GM12891 (cell line): Measurements from ENCODE around the gene AGPAT4.

Experiments
- DNase-seq: peaks from one replicate; pipeline ENCODE4 v3.0.0; 2011; ENCODE audit warnings: low spot score; ENCODE audit not compliant: insufficient read length
- FAIRE-seq: peaks from 2 replicates; lab custom pipeline; 2011; peaks lifted over from hg19 to GRCh38; lab: Jason Lieb, UNC
- PAX5 ChIP-seq: IDR thresholded peaks from 2 replicates; pipeline ENCODE4 v1.6.1; 2011; ENCODE audit warnings: low read length, moderate library complexity, mild to moderate bottlenecking; ENCODE audit not compliant: insufficient read depth, severe bottlenecking
- POLR2A ChIP-seq: IDR thresholded peaks from 2 replicates; pipeline ENCODE4 v1.6.1; 2011; ENCODE audit warnings: low read depth, low read length, control low read depth
- POLR2AphosphoS5 ChIP-seq: IDR thresholded peaks from 2 replicates; pipeline ENCODE4 v1.6.1; 2011; ENCODE audit warnings: low read depth, low read length, control low read depth
- POU2F2 ChIP-seq: IDR thresholded peaks from 2 replicates; pipeline ENCODE4 v1.6.1; 2011; ENCODE audit warnings: low read depth, mild to moderate bottlenecking, control low read depth, low read length, moderate library complexity
- SPI1 ChIP-seq: IDR thresholded peaks from 2 replicates; pipeline ENCODE4 v1.6.1; 2011; ENCODE audit warnings: low read depth, low read length, control low read depth
- TAF1 ChIP-seq: IDR thresholded peaks from 2 replicates; pipeline ENCODE4 v1.6.1; 2011; ENCODE audit warnings: low read depth, low read length, control low read depth

AGPAT4 gene

DNA sequence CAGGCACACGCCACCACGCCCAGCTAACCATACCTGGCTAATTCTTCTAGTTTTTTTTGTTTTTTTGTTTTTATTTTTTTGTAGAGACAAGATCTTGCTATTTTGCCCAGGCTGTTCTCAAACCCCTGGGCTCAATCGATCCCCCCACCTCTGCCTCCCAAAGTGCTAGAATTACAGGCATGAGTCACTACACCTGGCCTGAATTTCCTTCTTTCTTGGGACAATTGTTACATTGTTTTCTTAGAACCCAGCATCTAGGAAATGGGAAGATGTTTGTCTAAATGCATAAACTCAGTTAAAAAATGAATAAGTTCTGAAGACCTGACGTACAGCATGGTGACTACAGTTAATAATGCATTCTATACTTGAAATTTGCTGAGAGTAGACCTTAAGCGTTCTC is 10.8 kb upstream of the AGPAT4 start:
- DNase-seq = no peak
- FAIRE-seq = no peak
- no peak for TF ChIP-seq POU2F2
- no peak for TF ChIP-seq SPI1
- no peak for TF ChIP-seq TAF1
- no peak for TF ChIP-seq POLR2AphosphoS5
- no peak for TF ChIP-seq POLR2A

DNA sequence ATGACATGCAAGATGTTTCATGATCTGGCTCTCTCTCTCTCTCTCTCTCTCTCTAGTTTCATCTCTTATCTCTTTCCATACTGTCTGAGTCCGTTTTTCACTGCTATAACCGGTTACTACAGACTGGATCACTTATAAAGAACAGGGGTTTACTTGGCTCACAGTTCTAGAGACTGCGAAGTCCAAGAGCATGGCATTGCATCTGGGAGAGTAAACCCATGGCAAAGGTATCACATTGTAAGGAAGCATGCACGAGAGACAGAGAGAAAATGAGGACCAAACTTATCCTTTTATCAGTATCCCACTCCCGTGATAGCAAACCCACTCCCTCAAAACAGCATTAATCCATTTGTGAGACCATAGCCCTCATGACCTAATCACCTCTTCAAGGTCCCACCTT is 7.2 kb upstream of the AGPAT4 start:
- TF ChIP-seq POLR2A = no peak
- no peak for TF ChIP-seq SPI1
- TF ChIP-seq PAX5 = no peak
- no peak for TF ChIP-seq POU2F2
- no peak for TF ChIP-seq POLR2AphosphoS5
- TF ChIP-seq TAF1 = no peak
- FAIRE-seq = no peak

DNA sequence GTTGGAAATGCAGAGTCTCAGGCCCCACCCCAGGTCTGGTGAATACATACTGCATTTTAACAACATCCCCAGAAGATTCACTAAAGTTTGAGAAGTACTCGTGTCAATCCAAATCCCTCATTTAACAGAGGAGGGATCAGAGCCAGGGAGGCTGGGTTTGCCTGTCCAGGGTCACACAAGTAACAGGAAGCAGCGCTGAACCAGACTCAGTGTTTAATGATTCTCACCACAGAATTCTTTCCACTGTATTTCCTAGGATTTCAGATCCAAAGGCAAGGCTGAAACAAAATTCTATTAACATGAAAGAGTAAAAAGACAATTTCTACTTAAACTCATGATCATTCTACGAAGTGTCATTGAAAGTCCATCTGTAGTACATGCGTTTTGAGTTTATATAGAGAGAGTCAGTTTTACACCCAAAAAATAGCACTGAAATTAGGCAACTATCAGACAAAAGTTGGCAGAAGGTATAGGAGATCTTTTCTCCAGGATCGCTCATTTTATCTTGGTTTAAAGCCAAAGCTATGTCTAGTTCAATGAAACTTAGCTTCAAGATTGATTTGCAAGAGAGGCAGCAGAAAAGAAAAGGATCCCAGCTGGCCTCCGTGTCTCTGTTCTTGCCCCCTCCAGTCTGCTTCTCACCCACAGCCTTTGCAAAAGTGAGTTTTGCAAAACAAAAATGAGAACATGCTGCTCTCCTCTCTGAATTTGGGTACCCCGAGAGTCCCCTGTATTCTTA is 6.0 kb upstream of the AGPAT4 start:
- no peak for FAIRE-seq

More for the DNA sequence above, 7.2 kb upstream of the AGPAT4 start:
- no peak for DNase-seq

DNA sequence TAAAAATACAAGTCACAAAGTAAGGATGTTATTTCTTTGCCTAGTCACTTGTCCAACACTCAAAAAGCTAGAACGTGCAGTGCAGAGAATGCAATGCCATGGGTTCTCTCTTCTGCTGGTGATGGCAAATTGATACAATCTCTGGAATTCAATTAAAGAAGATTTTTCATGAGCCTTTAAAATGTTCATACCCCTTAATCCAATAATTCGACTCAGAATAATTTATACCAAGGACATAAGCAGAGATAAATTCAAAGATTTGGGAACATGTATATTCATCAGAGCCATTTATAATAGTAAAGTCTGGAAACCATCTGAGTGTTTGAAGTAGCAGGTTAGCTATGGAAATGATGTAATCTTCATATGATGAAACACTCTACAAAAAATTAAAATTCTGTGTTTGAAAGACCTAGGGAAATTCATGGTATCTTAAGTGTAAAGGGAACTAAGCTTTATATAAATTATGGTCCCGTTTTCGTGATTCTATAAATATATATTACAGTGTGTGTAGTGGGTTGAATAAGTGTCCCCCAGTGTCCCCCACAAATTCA is 2.8 kb upstream of the AGPAT4 start:
- FAIRE-seq (no peak), DNase-seq (no peak)
- TF ChIP-seq SPI1 = no peak
- TF ChIP-seq POU2F2 = no peak
- TF ChIP-seq TAF1 = no peak
- TF ChIP-seq PAX5 = no peak
- TF ChIP-seq POLR2AphosphoS5 = no peak
- TF ChIP-seq POLR2A = no peak

More for the DNA sequence above, 6.0 kb upstream of the AGPAT4 start:
- TF ChIP-seq SPI1 (no peak), POLR2AphosphoS5 (no peak), POLR2A (no peak), POU2F2 (no peak), PAX5 (no peak), TAF1 (no peak)
- no peak for DNase-seq

DNA sequence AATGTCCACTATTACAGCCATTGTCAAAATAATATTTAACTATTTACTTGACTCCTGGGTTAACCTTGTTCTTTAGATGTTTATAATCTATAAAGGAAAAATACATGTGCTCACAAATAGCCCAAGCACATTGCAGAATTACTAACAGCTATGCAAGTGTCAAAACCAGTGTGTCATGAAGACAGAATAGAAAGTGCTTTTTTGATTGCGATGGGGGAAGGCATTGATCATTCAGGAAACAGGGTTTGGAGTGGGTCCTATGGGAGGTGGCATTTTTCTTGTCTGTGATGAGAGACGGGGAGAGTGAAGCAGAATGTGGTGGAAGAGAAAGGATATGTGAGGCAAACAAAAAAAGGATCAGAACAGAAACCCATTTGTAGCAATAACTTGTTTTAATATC is 1.0 kb upstream of the AGPAT4 start:
- FAIRE-seq (no peak), DNase-seq (no peak)
- no peak for TF ChIP-seq POU2F2
- no peak for TF ChIP-seq POLR2A
- TF ChIP-seq SPI1 = no peak
- no peak for TF ChIP-seq PAX5

DNA sequence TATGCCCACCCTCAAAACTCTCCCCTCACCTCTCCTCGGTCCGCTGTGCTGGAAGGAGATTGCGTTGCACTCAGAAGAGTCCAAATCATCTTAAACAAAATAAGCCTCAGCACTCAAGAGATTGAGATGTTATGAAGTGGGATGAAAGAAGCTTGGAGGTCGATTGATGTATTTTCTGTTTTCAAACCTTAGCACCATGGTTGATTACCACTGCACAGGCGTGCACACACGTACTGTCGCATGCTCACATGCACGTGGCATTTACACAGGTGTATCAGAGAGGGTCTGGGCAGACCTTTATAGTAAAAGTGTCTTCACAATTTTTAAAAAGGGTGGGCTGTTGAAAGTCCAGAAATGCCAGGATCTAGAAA is 612 bp upstream of the AGPAT4 start:
- FAIRE-seq = no peak
- TF ChIP-seq TAF1 (no peak), POLR2AphosphoS5 (no peak), PAX5 (no peak), POLR2A (no peak), SPI1 (no peak), POU2F2 (no peak)
- no peak for DNase-seq

DNA sequence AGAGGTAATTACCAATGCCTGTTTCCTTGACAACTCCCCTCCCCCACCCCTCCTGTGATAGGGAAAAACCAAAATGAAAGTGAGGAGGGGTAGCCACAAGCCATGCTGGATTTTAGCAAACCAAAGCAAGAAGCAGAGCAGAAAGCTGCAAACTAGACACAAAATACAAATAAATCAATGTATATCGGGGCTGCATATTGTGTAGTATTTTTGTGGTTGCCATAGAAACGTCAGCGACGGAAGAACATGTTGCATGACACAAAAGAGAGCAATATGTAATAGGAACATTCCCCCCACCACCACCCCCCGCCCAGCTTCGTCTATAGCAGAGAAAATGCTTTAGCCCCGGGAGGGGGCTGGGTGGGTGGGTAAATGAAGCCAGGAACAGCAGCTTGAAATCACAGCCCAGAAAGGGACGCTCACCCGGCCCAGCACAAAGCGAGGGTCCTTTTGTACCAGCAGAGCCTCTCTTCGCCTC is 548 bp downstream of the AGPAT4 start:
- DNase-seq (no peak), FAIRE-seq (peak; percentile 82)
- TF ChIP-seq PAX5 (no peak), POU2F2 (no peak), POLR2AphosphoS5 (no peak), SPI1 (no peak), TAF1 (no peak), POLR2A (no peak)

DNA sequence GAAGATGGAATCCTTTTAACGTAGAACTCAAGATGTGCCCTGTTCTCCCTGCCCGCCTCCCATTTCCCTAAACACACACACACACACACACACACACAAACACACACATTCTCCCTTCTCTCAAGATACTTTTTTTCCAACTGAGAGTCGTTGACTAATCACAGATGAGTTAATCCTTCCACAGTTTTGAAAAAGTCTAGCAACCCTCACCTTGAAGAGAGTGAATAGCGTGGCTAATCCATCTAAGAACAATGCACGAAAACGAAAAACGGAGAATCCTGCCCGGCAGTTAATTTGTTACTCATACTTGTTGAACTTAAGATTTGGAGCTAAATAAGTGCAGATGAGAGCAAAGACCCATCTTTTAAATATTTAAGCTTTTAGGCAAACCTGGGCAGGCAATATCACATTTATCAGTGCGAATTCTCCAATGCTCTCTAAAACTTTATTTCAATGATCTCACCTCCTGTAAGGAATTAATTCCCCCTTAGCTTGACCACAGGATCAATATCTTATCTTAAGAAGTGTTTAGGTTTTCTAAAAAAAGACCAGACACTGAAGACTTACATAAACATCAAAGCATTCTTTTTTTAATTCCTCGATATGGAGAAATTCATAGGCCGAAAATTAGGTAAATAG is 1.1 kb downstream of the AGPAT4 start:
- FAIRE-seq (no peak), DNase-seq (no peak)
- TF ChIP-seq POLR2A (no peak), PAX5 (no peak), POLR2AphosphoS5 (no peak), SPI1 (no peak), TAF1 (no peak), POU2F2 (no peak)

DNA sequence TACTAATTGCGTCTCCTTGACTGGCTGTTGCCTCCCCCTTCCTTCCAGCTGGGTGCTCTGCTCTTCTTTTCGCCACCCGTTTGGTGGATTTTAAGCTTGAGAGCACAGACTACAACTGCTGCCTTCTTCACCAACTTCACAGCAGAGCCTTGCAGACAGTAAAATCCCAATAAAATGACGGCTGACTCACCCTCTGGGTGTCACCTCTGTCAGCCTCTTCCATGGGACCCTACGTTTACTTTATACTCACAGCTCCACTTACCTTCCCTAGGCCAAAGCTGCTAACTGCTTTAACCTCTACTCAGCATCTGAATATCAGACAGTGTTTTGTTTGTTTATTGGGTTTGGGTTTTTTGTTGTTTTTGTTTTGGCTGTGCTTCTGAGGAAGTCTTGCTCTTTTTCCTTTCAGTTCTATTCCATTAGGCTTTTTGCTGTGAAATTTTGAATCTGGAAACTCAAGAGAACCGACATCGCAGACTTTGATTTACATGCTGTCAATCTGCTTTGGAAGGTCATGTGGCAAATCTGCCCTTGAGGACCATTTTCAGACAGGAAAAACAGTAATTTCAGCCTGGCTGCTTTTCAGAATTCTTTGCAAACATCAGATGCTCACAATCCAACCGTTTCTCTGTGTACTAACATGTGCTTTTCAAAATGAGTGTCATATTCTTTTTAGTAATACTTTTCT is 2.4 kb downstream of the AGPAT4 start:
- TF ChIP-seq POU2F2 = no peak
- TF ChIP-seq TAF1 = no peak
- TF ChIP-seq SPI1 = no peak
- DNase-seq (no peak), FAIRE-seq (no peak)

DNA sequence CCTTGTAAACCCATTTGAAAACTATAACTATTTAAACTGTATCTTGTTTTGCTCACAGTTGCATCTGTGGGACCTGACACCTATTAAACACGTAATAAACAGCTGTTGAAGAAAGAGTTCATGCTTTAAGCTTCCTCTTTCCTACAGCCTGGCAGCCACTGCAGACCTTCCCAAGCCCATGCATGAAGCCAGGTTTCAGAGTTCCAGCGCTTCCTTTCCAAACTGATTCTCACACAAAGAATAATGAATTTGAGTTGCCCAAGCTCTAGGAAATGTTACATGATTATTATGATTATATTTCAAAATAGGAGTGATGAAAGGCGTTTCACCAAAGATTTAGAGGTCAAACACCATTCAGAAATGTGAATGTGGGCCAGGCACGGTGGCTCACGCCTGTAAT is 3.7 kb downstream of the AGPAT4 start:
- no peak for FAIRE-seq
- TF ChIP-seq POLR2A = no peak
- TF ChIP-seq SPI1 = no peak
- no peak for TF ChIP-seq POLR2AphosphoS5
- no peak for TF ChIP-seq PAX5
- no peak for TF ChIP-seq POU2F2
- no peak for TF ChIP-seq TAF1
- no peak for DNase-seq
